Mesothelial cell of epicardium (in vitro differentiated cells): ENCODE measurements around the gene NLGN1. TPM values are rescaled to one million over a fixed set of nuclear protein-coding genes. Genes with fewer than 3 reads are reported as not detected.

Experiments
- DNase-seq, 2 experiments: peaks; one replicate each; pipeline ENCODE4 v3.0.0; 2021; ENCODE audit warnings: low spot score in 2 of 2; ENCODE audit not compliant: unreplicated experiment in 2 of 2
- H3K27ac Mint-ChIP-seq: 2 replicates; pipeline ENCODE4 v1.8.0; 2021; ENCODE audit warnings: mixed read lengths
- H3K27me3 Mint-ChIP-seq: 2 replicates; pipeline ENCODE4 v1.8.0; 2021; ENCODE audit warnings: low read depth, mixed read lengths
- H3K36me3 Mint-ChIP-seq: 2 replicates; pipeline ENCODE4 v1.8.0; 2021; ENCODE audit warnings: mixed read lengths
- H3K4me1 Mint-ChIP-seq: 2 replicates; pipeline ENCODE4 v1.8.0; 2021; ENCODE audit warnings: mixed read lengths
- H3K4me3 Mint-ChIP-seq: 2 replicates; pipeline ENCODE4 v1.8.0; 2021; ENCODE audit warnings: mild to moderate bottlenecking, moderate library complexity, mixed read lengths
- H3K9me3 Mint-ChIP-seq: 2 replicates; pipeline ENCODE4 v1.8.0; 2021; ENCODE audit warnings: mixed read lengths
- CTCF ChIP-seq: fragments of 200-600 bp; sonication (generic); IDR thresholded peaks from one replicate; pipeline ENCODE4 v1.5.0; 2021; ENCODE audit warnings: antibody characterized with exemption; ENCODE audit not compliant: unreplicated experiment
- total RNA-seq: library from RNA; stranded (reverse); gene quantifications from 3 replicates; pipeline ENCODE4 v1.2.1, GENCODE V29; 2021

The NLGN1 gene
- total RNA-seq, 1 donor from 2014 or later, result 4.2 TPM

DNA sequence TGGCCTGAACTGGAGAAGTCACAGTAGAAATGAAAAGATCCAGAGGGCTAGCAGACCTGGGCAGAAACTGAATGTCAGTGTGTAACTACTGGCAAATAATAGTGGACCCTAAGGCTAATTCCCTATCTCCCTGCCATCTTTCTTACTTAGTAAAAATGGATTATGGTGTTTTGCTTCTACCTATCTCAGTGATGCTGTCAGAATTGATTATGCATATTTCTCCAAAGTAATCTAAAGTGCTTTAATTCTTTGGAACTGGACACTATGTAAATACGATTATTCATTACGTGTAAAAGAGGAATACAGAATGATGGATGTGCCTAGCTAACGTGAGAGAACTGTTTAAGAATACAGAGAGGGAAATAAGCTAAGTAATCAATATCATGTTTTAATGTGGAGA lies 651.9 kb downstream of the NLGN1 start:
- no peak for TF ChIP-seq CTCF
- DNase-seq, result no peak
- Mint-ChIP-seq H3K27ac (no peak overlapping the region), H3K36me3 (peaks cover 2% of the 10 kb centered on the region), H3K9me3 (peaks cover 15% of the 10 kb centered on the region), H3K4me1 (peaks cover 21% of the 10 kb centered on the region), H3K4me3 (no peak overlapping the region), H3K27me3 (no peaks in the 10 kb centered on the region)

- H3K36me3 Mint-ChIP-seq, result no peaks in the 10 kb centered on the region
- H3K4me1 Mint-ChIP-seq, result peaks cover 13% of the 10 kb centered on the region
- H3K4me3 Mint-ChIP-seq, result no peak overlapping the region
- H3K27me3 Mint-ChIP-seq, result no peaks in the 10 kb centered on the region
- no peak for DNase-seq
- TF ChIP-seq CTCF, result no peak
- no peak overlapping the region for H3K27ac Mint-ChIP-seq
- peaks cover 7% of the 10 kb centered on the region for H3K9me3 Mint-ChIP-seq
Measured at GRCh38 chr3:174051191-174051590, 653.6 kb downstream of the NLGN1 start.

- H3K27ac Mint-ChIP-seq, result no peak overlapping the region
- H3K9me3 Mint-ChIP-seq, result peaks cover 25% of the 10 kb centered on the region
- TF ChIP-seq CTCF, result no peak
- DNase-seq, result no peak
- no peaks in the 10 kb centered on the region for H3K4me1 Mint-ChIP-seq
- H3K36me3 Mint-ChIP-seq, result peaks cover 11% of the 10 kb centered on the region
- no peak overlapping the region for H3K4me3 Mint-ChIP-seq
- H3K27me3 Mint-ChIP-seq, result no peaks in the 10 kb centered on the region
Measured at GRCh38 chr3:174058804-174059203, 661.3 kb downstream of the NLGN1 start.

- Mint-ChIP-seq H3K9me3 (peaks cover 29% of the 10 kb centered on the region), H3K36me3 (peaks cover 13% of the 10 kb centered on the region), H3K4me3 (no peak overlapping the region), H3K27me3 (no peaks in the 10 kb centered on the region), H3K4me1 (no peaks in the 10 kb centered on the region), H3K27ac (no peak overlapping the region)
- DNase-seq, result no peak
- TF ChIP-seq CTCF, result no peak
Measured at GRCh38 chr3:174060431-174060830, 662.9 kb downstream of the NLGN1 start.

GRCh38 chr3:174061162-174061561 lies 663.6 kb downstream of the NLGN1 start:
- H3K4me1 Mint-ChIP-seq, result no peaks in the 10 kb centered on the region
- peaks cover 13% of the 10 kb centered on the region for H3K36me3 Mint-ChIP-seq
- no peak for DNase-seq
- no peak for TF ChIP-seq CTCF
- no peak overlapping the region for H3K27ac Mint-ChIP-seq
- H3K9me3 Mint-ChIP-seq, result peaks cover 33% of the 10 kb centered on the region
- H3K27me3 Mint-ChIP-seq, result no peaks in the 10 kb centered on the region
- H3K4me3 Mint-ChIP-seq, result no peak overlapping the region

DNA sequence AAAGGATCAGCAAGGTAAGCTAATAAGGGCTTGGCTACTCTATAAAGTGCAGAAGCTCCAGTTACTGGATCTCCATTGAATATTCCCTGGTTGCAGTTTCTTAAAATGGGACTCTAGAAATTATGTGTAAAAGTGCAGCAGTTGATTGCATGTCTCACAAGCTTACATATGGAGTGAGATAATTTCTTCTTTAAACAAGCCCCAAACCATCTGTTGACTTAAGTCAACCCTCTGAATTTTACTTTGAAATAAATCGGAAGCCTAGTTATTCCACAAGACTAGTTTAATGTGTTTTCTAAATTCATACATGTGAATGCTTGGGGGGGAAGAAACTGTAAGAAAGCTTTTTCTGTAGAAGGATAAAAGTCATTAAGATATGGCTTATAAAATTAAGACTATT lies 664.2 kb downstream of the NLGN1 start:
- Mint-ChIP-seq H3K27me3 (no peaks in the 10 kb centered on the region), H3K27ac (no peak overlapping the region), H3K36me3 (peaks cover 13% of the 10 kb centered on the region), H3K9me3 (peaks cover 33% of the 10 kb centered on the region), H3K4me1 (no peaks in the 10 kb centered on the region), H3K4me3 (no peak overlapping the region)
- TF ChIP-seq CTCF, result no peak
- DNase-seq, result no peak
